ENCODE data around the gene CST9.

DNA sequence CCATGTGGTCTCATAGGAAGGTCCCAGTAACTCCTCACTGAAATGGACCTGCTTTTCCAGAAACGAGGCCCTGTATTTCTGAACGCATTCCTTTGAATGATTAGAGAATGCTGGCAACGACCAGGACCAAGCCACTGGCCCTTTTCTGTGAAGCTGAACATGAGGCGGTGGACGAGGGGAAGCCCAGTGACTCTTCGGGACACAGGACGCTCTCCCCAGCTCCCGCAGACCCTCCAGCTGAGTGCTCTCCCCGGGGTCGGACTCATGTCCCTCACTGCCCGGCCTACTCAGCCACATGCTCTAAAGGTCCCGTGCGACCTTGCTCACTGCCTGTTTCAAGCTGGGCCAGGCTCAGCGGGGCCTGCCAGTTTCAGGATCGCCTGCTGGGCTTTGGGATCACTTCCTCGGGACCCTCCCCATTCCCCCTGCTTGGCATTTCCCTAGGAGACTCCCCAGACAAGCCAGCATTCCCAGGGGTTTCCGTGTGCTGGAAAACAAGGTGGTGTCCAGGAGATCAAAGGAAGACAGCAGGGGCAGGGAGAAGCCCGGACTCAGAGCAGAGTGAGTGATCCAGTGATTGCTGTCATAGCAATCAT is 2.6 kb upstream of the CST9 start:
- TF ChIP-seq, protein P1, sequence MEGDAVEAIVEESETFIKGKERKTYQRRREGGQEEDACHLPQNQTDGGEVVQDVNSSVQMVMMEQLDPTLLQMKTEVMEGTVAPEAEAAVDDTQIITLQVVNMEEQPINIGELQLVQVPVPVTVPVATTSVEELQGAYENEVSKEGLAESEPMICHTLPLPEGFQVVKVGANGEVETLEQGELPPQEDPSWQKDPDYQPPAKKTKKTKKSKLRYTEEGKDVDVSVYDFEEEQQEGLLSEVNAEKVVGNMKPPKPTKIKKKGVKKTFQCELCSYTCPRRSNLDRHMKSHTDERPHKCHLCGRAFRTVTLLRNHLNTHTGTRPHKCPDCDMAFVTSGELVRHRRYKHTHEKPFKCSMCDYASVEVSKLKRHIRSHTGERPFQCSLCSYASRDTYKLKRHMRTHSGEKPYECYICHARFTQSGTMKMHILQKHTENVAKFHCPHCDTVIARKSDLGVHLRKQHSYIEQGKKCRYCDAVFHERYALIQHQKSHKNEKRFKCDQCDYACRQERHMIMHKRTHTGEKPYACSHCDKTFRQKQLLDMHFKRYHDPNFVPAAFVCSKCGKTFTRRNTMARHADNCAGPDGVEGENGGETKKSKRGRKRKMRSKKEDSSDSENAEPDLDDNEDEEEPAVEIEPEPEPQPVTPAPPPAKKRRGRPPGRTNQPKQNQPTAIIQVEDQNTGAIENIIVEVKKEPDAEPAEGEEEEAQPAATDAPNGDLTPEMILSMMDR (IDR thresholded peaks at IDR 0.05 in 4 of 5, conservative IDR thresholded peaks at IDR 0.05 in 1 of 5), result no peak
- no peak for TF ChIP-seq POLR2A (IDR thresholded peaks at IDR 0.05)

Data from gastrocnemius medialis (tissue), 4 donors.